HG03095 (cell line): Measurements from ENCODE around the gene UTP20.
"Not testable (repeated sequence)": the region's sequence is repeated elsewhere in the genome, so short reads cannot be mapped to it uniquely, and the experiment has no call there.

Experiments used
- ATAC-seq: cut with Tn5 transposase; IDR thresholded peaks from one replicate; pipeline ENCODE4 v1.9.1; 2021; ENCODE audit warnings: moderate library complexity; ENCODE audit not compliant: unreplicated experiment

Gene UTP20

DNA sequence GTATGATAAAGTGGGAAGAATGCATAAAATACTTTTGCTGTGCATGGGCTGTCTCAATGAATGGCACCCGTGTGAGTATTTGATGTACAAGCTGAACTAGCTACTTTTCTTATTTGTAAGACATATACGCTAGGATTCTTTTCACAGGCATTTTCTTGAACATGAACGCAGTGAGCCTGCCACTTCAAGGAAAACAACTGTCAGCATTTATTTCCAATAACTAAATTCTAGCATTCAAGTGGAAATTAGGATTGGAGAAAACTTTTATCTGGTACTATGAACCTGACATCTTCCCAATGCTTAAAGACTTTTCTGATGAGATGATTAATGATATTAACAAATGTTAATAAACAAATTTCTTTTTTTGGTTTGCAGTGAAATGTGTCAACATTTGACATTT is 45.7 kb downstream of the UTP20 start:
- ATAC-seq, result no peak

- ATAC-seq, result no peak
These were observed 47.1 kb downstream of the UTP20 start for GRCh38 chr12:101327051-101327450.

DNA sequence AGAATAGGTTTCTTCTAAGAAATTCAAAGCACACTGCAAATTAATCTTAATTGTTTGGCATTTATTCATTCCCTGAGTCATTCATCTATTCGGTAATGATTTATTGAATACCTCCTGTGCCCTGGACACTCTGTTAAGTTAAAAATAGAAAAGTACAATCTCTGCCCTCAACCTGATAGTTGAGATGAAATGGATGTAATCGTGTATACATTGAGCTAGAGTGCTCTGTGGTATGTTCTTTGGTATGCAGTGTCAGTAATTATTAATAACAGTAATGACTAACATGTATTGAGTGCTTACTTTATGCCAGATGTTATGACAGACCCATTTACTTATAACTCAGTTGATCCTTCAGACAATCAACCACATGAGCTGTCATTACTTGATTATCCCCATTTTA is 47.6 kb downstream of the UTP20 start:
- no peak for ATAC-seq

- no peak for ATAC-seq
These were observed 49.0 kb downstream of the UTP20 start for GRCh38 chr12:101328917-101329316.

DNA sequence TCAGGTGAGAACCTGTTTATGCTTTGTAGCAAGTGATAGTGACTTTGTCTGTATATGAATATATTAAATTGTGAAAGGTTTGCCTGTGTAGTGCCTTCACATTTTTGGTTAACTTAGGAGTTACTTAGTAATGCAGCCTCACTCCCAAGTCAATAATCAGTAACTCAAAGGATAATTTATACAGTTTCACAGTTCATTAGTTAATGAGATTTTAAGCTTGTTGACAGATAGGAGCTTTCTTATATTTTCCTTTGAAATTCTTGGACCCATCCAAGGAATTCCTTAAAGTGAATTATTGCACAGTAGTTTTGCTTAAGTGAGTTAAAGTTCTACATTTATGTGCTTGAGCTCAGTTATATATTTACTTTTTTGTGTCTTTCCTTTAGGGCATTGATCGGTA is 50.7 kb downstream of the UTP20 start:
- no peak for ATAC-seq

- no peak for ATAC-seq
These were observed 56.5 kb downstream of the UTP20 start for GRCh38 chr12:101336437-101336836.

- no peak for ATAC-seq
These were observed 58.2 kb downstream of the UTP20 start for GRCh38 chr12:101338087-101338486.

DNA sequence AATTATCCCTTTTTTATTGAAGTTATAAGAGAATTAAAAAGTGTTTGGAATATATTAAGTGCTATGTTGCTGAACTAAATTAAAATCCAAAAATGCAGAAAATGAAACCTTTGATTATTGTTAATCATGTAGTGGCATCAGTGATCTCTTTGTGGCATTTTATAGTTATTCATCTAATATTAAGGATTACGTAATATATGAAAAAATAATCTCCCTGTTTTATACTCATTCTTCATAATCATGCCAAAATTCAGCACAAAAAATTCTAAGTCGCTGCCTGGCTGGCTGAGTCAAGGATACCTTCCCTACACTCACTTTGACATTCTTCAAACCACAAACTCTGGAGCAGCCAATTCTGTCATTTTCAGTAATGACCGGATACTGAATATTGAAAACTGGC is 64.0 kb downstream of the UTP20 start:
- ATAC-seq, result no peak

DNA sequence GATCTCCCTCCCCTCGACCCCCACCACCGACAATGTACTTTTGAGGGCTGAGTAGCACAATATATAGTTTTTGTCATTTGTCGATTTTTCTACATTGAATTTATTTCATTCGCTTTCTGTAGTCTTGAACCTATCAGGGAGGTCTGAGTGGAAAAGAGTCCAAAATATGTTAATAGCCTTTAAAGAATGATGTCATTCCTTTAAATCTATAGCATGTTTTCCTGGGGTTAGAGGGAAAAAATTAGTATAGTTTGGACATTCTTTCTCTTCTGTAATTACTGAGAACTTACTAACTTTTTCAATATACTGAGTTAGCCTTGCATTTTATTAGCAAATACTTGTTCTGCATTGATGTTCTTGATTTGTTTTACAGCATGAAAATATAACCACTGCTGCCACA is 71.8 kb downstream of the UTP20 start:
- no peak for ATAC-seq

- ATAC-seq, result no peak
These were observed 76.9 kb downstream of the UTP20 start for GRCh38 chr12:101356794-101357193.

GRCh38 chr12:101361455-101361854 is 81.5 kb downstream of the UTP20 start:
- no peak for ATAC-seq

DNA sequence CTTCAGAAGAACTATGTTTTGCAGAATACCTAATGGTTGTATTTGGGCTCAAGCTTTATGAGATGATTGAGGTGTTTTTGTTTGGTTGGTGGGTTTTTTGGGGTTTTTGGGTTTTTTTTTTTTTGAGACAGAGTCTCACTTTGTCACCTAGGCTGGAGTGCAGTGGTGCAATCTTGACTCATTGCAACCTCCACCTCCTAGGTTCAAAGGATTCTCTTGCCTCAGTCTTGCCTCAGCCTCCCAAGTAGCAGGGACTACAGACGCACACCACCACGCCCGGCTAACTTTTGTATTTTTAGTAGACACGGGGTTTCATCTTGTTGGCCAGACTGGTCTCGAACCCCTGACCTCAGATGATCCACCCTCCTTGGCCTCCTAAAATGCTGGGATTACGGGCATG is 88.1 kb downstream of the UTP20 start:
- no peak for ATAC-seq

- no peak for ATAC-seq
These were observed 92.5 kb downstream of the UTP20 start for GRCh38 chr12:101372431-101372830.

GRCh38 chr12:101375573-101375972 is 95.7 kb downstream of the UTP20 start:
- no peak for ATAC-seq

DNA sequence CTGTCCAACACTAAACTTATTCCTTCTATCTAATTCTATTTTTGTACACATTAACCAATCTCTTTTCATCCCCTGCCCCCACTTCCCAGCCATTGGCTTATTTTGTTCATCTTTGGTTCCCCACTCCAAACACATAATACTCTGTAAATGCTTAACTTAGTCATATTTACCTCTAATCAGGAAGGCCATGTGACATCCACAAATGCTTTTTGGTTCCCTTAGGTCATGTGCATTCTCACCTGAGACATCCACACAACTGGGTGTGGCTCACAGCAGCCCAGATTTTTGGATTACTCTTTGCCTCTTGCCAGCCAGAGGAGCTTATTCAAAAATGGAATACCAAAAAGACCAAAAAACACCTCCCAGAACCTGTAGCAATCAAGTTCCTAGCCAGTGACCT is 99.2 kb downstream of the UTP20 start:
- no peak for ATAC-seq

DNA sequence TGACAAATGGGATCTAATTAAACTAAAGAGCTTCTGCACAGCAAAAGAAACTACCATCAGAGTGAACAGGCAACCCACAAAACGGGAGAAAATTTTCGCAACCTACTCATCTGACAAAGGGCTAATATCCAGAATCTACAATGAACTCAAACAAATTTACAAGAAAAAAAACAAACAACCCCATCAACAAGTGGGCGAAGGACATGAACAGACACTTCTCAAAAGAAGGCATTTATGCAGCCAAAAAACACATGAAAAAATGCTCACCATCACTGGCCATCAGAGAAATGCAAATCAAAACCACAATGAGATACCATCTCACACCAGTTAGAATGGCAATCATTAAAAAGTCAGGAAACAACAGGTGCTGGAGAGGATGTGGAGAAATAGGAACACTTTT is 111.3 kb downstream of the UTP20 start:
- ATAC-seq, result not testable (repeated sequence)

DNA sequence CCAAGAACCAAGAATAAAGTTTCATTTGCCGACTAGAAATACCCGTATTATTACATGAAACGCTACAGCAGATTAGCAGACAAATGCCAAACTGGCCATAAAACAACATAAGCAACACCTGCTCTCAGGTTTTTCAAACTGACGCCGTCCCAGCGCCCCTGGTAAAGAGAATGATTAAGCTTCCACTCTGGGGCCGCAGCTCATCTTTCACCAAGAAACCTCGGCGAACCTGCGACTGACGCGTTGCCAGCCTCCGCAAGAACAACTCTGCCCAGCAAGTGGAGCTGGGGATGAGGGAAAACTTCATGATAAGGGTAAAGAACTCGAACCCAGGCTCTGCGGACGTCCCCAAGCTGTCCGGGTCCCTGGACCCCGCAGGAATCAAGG is 127.1 kb downstream of the UTP20 start:
- peak; percentile 19 for ATAC-seq

DNA sequence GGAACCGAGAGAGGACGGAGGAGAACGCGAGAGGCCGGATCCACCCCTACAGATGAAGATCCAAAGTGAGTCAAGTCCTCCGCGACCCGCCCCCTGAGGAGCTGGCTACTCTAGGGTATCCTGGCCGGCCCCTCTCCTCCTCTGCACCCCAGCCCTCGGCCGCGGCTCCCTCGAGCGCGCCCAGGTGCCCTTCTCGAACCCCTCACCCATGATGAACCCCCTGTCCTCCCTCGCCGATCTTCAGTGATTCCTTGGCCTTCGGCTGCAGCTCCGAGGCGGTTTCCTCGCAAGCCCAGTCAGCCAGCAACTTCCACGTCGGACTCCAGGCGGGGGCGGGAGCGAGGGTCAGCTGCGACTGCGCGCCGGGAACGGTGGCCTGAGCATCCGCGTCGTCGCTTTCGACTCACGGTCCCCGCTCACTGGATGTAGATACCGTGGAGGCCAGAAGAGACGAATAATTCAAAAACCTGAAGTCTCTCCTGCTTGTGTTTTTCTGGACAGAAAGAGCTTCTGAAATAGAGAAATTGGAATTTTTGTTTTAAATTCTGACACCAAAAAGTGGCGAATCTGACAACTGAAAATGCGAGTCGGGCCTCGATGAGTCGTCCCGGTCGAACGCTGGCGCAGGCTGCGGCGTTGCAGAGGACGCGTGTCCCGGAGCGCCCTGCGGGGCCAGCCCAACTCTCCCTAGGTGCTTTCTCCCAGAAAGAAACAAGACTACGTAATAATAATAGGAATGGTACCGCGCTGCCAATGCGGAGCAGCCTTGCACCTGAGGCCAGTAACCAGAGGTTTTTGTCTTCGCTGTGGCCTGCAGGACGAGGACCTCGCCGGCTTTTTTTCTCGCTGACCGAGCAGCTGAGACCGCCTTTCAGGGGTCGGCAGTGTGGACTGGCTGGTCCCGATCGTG is 127.8 kb downstream of the UTP20 start, which contains the start of gene ARL1:
Gene ARL1, minus strand, starts transcription at position 337 of the 910 bp plus-strand sequence. Its CDS starts 127 bp downstream, at position 210.
- peak; percentile 80 for ATAC-seq

DNA sequence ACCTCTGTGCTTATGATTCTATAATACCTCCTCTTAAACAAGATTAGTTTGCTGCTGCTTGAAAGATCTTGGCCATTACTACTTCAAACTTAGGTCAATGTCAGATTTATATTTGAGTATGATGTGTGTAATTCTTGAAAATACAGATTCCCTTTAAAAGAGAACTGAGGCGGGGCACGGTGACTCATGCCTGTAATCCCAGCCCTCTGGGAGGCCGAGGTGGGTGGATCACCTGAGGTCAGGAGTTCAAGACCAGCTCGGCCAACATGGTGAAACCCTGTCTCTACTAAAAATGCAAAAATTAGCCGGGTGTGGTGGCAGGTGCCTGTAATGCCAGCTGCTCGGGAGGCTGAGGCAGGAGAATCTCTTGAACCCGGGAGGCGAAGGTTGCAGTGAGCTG is 130.3 kb downstream of the UTP20 start:
- not testable (repeated sequence) for ATAC-seq

DNA sequence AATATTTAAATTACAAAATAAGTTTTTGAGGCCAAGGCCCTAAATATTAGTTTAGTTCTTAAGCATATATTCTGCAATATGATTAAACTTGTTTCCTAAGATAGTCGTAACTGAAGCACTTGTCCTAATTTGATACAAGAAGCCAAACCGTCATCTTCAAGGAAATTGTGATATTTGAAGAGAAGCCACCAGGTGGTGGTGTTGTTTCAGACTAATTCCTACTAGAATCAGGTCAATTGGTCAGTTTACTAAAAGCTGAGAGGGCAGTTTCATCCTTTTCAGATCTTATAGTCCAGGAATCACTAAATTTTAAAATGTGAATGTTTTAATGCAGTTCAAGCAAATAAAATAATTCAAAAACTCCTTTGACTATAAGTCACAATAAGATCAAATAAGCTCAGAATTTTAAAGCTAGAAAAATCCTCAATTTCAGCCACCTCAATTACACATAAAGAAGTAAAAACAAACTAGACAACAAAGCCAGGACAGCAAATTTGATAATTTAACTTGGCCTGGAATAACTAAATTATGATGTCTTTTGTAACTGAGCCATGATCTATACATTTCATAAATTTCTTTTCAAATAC is 134.7 kb downstream of the UTP20 start:
- no peak for ATAC-seq

DNA sequence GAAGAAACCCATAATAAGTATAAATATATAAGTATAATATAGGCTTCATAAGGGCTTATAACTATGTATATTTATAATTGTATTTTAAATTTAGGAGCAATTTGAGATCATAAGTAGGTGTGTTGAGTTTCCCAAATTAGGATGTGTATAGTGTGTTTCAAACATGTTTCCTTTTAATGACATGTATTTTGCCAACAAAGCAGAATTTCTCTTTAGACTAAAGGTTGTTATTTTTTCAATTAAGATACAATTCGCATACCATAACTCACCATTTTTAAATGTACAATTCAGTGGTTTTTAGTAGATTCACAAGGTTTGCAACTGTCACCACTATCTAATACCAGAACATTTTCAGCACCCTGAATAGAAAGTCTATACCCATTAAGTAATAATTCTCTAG is 135.3 kb downstream of the UTP20 start:
- ATAC-seq, result no peak

- ATAC-seq, result not testable (repeated sequence)
These were observed 142.2 kb downstream of the UTP20 start for GRCh38 chr12:101422066-101422465.
